WTC11 (cell line): Measurements from ENCODE around the gene ARFIP1. TPM values are rescaled to one million over a fixed set of nuclear protein-coding genes. Genes with fewer than 3 reads are reported as not detected.

Source experiments
- ATAC-seq: fragments of 200-7000 bp; cut with Tn5 transposase; 2 replicates; pipeline ENCODE4 v1.10.0; 2021; ENCODE audit warnings: mild to moderate bottlenecking, moderate library complexity
- CTCF ChIA-PET: fragments of 300-600 bp; sonication (Branson Sonifier 250); formaldehyde crosslinking; loops from one replicate; lab custom pipeline; 2021; ENCODE audit warnings: antibody characterized with exemption; lab: Charles Lee
- POLR2A ChIA-PET: fragments of 350-600 bp; sonication (Branson Sonifier 250); formaldehyde crosslinking; loops from one replicate; lab custom pipeline; 2021; ENCODE audit warnings: antibody characterized with exemption; lab: Charles Lee
- DNase-seq: peaks from one replicate; pipeline ENCODE4 v3.0.0; 2021; ENCODE audit warnings: low spot score
- H3K27ac Mint-ChIP-seq: 2 replicates; pipeline ENCODE4 v1.8.0; 2021; ENCODE audit warnings: mixed read lengths
- H3K27me3 Mint-ChIP-seq: 2 replicates; pipeline ENCODE4 v1.8.0; 2021; ENCODE audit warnings: low read depth, mild to moderate bottlenecking, moderate library complexity, mixed read lengths
- H3K36me3 Mint-ChIP-seq: 2 replicates; pipeline ENCODE4 v1.8.0; 2021; ENCODE audit warnings: mixed read lengths
- H3K4me1 Mint-ChIP-seq: 2 replicates; pipeline ENCODE4 v1.8.0; 2022; ENCODE audit warnings: mixed read lengths
- H3K4me3 Mint-ChIP-seq: 2 replicates; pipeline ENCODE4 v1.8.0; 2021; ENCODE audit warnings: mild to moderate bottlenecking, moderate library complexity, mixed read lengths
- H3K9me3 Mint-ChIP-seq: 2 replicates; pipeline ENCODE4 v1.8.0; 2021; ENCODE audit warnings: mixed read lengths
- AR ChIP-seq: fragments of 250-450 bp; sonication (Bioruptor Pico); IDR thresholded peaks from 2 replicates; pipeline ENCODE4 v1.9.0; 2021; ENCODE audit warnings: mild to moderate bottlenecking
- CREB1 ChIP-seq: sonication (generic); formaldehyde crosslinking; IDR thresholded peaks from 2 replicates; pipeline ENCODE4 v1.8.0; 2023; ENCODE audit warnings: mild to moderate bottlenecking, missing genetic modification reagents
- FOXJ3 ChIP-seq: sonication (generic); formaldehyde crosslinking; IDR thresholded peaks from 2 replicates; pipeline ENCODE4 v1.9.0; 2021; ENCODE audit warnings: missing genetic modification reagents, mild to moderate bottlenecking, borderline replicate concordance
- GRHL2 ChIP-seq: fragments of 250-450 bp; sonication (Bioruptor Pico); IDR thresholded peaks from 2 replicates; pipeline ENCODE4 v1.8.0; 2022; ENCODE audit warnings: mild to moderate bottlenecking, moderate library complexity; ENCODE audit not compliant: insufficient replicate concordance, severe bottlenecking
- MXD4 ChIP-seq: fragments of 250-450 bp; sonication (Bioruptor Pico); IDR thresholded peaks from 2 replicates; pipeline ENCODE4 v1.8.0; 2021; ENCODE audit warnings: mild to moderate bottlenecking, moderate library complexity, borderline replicate concordance
- SMAD3 ChIP-seq: sonication (generic); formaldehyde crosslinking; IDR thresholded peaks from 2 replicates; pipeline ENCODE4 v1.8.0; 2022; ENCODE audit warnings: missing genetic modification reagents, mild to moderate bottlenecking, borderline replicate concordance
- ZNF138 ChIP-seq: sonication (generic); formaldehyde crosslinking; conservative IDR thresholded peaks from 2 replicates; pipeline ENCODE4 v1.8.1; 2022; ENCODE audit warnings: mild to moderate bottlenecking, moderate library complexity, missing genetic modification reagents
- ZNF263 ChIP-seq: sonication (generic); formaldehyde crosslinking; IDR thresholded peaks from 2 replicates; pipeline ENCODE4 v1.8.1; 2022; ENCODE audit warnings: low read depth, mild to moderate bottlenecking, moderate library complexity, missing genetic modification reagents
- ZNF317 ChIP-seq: sonication (generic); formaldehyde crosslinking; IDR thresholded peaks from 2 replicates; pipeline ENCODE4 v1.8.1; 2023; ENCODE audit warnings: low read depth, mild to moderate bottlenecking, moderate library complexity, missing genetic modification reagents, borderline replicate concordance
- total RNA-seq: library from RNA; stranded (reverse); gene quantifications from 3 replicates; pipeline ENCODE4 v1.2.3, GENCODE V29; 2021
- TF ChIP-seq, protein P1 (sequence below): fragments of 250-450 bp; sonication (Bioruptor Pico); conservative IDR thresholded peaks from 2 replicates; pipeline ENCODE4 v1.9.0; 2021; ENCODE audit warnings: mild to moderate bottlenecking
- TF ChIP-seq, protein P2 (sequence below): sonication (generic); formaldehyde crosslinking; IDR thresholded peaks from 2 replicates; pipeline ENCODE4 v1.8.0; 2022; ENCODE audit warnings: mild to moderate bottlenecking, missing genetic modification reagents
- TF ChIP-seq, protein P3 (sequence below): fragments of 250-450 bp; sonication (Bioruptor Pico); IDR thresholded peaks from 2 replicates; pipeline ENCODE4 v1.8.0; 2021; ENCODE audit warnings: mild to moderate bottlenecking
- TF ChIP-seq, protein P4 (sequence below): sonication (generic); formaldehyde crosslinking; IDR thresholded peaks from 2 replicates; pipeline ENCODE4 v1.8.1; 2023; ENCODE audit warnings: mild to moderate bottlenecking, missing genetic modification reagents, moderate library complexity
- TF ChIP-seq, protein P5 (sequence below): sonication (generic); formaldehyde crosslinking; IDR thresholded peaks from 2 replicates; pipeline ENCODE4 v1.8.0; 2022; ENCODE audit warnings: mild to moderate bottlenecking, missing genetic modification reagents
- TF ChIP-seq, protein P6 (sequence below): fragments of 250-450 bp; sonication (Bioruptor Pico); IDR thresholded peaks from 2 replicates; pipeline ENCODE4 v1.9.0; 2021; ENCODE audit warnings: moderate library complexity, mild to moderate bottlenecking, inconsistent platforms, borderline replicate concordance

ARFIP1 gene
- total RNA-seq, 1 experiment from 2014 or later, result 35.3 TPM

DNA sequence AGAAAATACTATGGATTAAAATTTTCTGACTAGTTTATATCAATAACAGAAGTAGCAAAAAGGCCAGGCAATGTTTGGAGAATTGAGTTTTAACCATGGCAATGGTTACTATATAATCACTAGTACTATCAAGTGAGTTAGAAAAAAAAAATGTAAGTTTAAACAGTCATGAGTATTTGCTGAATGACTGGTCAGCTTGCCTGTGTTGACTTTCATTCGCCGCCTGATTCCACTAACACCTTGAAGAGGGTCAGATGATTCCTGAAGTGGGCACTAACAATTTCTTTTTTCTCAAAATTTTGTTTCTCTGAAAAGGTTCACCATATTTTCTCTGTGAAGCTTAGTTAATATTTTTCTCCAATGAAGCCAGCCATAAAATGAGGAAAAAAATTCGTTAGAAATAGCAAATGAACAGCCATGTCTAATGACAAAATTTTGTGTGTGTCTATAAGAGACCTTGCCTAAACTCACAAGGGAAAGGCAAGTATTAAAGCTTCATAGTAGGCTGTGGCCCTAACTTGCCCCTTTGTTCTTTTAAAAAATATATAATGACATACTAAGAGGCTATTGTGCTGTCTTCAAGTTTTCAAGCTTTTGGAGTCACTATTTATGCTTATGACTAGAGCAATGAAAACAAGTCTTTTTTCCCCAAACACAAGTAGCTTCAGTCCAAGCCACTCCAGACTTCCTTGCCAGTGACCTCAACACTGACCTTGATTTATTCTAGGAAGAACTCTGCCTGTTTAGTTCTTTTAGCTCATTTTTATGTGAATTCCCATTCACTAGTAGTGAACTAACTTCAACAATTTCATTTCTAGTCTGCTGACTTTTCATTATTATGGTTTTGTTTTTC is 138.0 kb downstream of the ARFIP1 start:
- ATAC-seq (no peak), DNase-seq (no peak)
- H3K4me1 Mint-ChIP-seq, result 0 out of 2 replicates have a peak, but pooled peaks cover 3% of the 10 kb centered on the region
- H3K27me3 Mint-ChIP-seq, result peaks cover 3% of the 10 kb centered on the region; the same call in 1 of the 2 replicates
- no peak overlapping the region for H3K27ac Mint-ChIP-seq
- ChIA-PET CTCF (no interaction called here), POLR2A (no interaction called here)
- TF ChIP-seq ZNF138, result no peak
- TF ChIP-seq, protein P1, sequence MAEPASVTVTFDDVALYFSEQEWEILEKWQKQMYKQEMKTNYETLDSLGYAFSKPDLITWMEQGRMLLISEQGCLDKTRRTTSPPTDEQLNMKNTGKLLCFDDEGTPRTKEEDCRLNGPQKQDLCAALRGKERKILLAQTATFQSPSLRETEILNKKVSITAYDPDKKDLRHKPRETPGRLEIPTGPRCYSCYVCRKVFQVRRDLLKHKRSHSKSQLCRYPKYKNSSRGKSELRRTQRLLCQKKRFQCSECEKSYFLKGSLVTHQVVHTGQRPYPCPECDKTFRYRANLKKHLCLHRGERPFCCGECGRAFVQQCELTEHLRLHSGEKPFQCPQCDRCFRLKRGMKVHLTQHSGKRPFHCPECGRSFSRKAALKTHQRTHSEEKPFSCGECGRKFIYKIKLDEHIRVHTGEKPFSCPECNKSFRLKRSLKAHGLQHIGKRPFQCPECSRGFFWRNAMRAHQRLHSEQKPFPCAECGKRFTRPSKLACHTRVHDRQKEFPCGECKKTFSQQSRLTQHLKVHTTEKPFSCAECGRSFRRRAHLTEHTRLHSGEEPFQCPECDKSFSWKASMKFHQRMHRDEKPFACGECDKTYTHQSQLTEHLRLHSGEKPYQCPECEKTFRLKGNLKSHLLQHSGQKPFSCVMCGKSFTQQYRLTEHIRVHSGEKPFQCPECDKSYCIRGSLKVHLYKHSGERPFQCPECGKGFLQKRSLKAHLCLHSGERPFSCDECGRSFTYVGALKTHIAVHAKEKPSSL (CRISPR knock-in tag), result no peak
- TF ChIP-seq, protein P2, sequence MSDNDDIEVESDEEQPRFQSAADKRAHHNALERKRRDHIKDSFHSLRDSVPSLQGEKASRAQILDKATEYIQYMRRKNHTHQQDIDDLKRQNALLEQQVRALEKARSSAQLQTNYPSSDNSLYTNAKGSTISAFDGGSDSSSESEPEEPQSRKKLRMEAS (CRISPR knock-in tag), result no peak
- TF ChIP-seq, protein P3, sequence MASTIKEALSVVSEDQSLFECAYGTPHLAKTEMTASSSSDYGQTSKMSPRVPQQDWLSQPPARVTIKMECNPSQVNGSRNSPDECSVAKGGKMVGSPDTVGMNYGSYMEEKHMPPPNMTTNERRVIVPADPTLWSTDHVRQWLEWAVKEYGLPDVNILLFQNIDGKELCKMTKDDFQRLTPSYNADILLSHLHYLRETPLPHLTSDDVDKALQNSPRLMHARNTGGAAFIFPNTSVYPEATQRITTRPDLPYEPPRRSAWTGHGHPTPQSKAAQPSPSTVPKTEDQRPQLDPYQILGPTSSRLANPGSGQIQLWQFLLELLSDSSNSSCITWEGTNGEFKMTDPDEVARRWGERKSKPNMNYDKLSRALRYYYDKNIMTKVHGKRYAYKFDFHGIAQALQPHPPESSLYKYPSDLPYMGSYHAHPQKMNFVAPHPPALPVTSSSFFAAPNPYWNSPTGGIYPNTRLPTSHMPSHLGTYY (CRISPR knock-in tag), result no peak
- TF ChIP-seq FOXJ3 (CRISPR knock-in tag), result no peak
- no peak for TF ChIP-seq MXD4
- TF ChIP-seq SMAD3, result no peak
- TF ChIP-seq, protein P4, sequence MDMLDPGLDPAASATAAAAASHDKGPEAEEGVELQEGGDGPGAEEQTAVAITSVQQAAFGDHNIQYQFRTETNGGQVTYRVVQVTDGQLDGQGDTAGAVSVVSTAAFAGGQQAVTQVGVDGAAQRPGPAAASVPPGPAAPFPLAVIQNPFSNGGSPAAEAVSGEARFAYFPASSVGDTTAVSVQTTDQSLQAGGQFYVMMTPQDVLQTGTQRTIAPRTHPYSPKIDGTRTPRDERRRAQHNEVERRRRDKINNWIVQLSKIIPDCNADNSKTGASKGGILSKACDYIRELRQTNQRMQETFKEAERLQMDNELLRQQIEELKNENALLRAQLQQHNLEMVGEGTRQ, result no peak
- TF ChIP-seq, protein P5, sequence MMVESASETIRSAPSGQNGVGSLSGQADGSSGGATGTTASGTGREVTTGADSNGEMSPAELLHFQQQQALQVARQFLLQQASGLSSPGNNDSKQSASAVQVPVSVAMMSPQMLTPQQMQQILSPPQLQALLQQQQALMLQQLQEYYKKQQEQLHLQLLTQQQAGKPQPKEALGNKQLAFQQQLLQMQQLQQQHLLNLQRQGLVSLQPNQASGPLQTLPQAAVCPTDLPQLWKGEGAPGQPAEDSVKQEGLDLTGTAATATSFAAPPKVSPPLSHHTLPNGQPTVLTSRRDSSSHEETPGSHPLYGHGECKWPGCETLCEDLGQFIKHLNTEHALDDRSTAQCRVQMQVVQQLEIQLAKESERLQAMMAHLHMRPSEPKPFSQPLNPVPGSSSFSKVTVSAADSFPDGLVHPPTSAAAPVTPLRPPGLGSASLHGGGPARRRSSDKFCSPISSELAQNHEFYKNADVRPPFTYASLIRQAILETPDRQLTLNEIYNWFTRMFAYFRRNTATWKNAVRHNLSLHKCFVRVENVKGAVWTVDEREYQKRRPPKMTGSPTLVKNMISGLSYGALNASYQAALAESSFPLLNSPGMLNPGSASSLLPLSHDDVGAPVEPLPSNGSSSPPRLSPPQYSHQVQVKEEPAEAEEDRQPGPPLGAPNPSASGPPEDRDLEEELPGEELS (CRISPR knock-in tag), result no peak
- no peak for TF ChIP-seq ZNF317 (CRISPR knock-in tag)
- TF ChIP-seq GRHL2 (CRISPR knock-in tag), result no peak
- no peak for TF ChIP-seq CREB1 (CRISPR knock-in tag)
- TF ChIP-seq, protein P6, sequence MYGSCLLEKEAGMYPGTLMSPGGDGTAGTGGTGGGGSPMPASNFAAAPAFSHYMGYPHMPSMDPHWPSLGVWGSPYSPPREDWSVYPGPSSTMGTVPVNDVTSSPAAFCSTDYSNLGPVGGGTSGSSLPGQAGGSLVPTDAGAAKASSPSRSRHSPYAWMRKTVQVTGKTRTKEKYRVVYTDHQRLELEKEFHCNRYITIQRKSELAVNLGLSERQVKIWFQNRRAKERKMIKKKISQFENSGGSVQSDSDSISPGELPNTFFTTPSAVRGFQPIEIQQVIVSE (CRISPR knock-in tag), result no peak
- TF ChIP-seq AR (CRISPR knock-in tag), result no peak
- no peak for TF ChIP-seq ZNF263
- no peak overlapping the region for H3K4me3 Mint-ChIP-seq
- H3K9me3 Mint-ChIP-seq, result peaks cover 49% of the 10 kb centered on the region
- peaks cover 54% of the 10 kb centered on the region for H3K36me3 Mint-ChIP-seq
